ENCODE data around the gene ZNF654.

GRCh38 chr3:88105325-88105724 is 46.3 kb downstream of the ZNF654 start:
- TF ChIP-seq POLR2A (IDR thresholded peaks at IDR 0.05) (no peak), EP300 (IDR thresholded peaks at IDR 0.05) (no peak)

All from gastroesophageal sphincter (tissue), 2 donors.